ENCODE data around the gene PLCD1. TPM values are rescaled to one million over a fixed set of nuclear protein-coding genes. Genes with fewer than 3 reads are reported as not detected.

The PLCD1 gene
- total and polyA plus RNA-seq, 12 donors: 9.7 to 97.3 (median 29.2) TPM

DNA sequence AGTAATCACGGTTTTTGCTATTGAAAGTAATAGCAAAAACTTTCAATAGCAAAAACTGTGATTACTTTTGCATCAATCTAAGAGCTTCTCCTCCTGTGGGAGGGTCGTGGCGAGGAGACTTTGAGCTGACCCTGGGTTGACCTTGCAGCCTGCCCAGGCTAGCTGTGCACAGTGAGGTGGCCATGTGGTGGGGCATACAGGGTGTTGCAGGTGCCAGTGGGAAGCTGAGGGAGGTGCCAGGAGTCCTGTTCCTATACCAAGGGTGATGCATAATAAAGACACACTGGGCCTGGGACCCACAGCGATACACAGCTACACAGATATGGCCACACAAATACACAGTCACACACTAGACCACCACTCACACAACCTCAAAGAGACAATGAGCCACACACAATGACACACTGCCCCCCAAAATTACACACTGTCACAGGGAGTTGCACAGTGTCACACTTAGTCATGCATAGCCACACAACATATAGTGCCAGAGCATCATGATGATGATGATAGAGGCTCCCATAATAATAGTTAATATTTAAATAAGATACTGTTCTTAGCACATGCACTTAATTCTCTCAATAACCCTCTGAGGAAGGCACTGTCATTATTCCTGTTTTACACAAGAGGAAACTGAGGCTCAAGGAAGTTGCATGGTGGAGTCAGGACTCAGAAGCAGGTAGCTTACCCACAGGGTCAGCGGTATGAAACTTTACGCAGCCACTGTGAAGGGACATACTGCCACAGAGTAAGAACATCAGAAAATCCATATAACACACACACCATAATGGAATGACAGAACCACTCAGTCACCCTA, 6.3 kb downstream of the PLCD1 start:
- TF ChIP-seq, protein P1, sequence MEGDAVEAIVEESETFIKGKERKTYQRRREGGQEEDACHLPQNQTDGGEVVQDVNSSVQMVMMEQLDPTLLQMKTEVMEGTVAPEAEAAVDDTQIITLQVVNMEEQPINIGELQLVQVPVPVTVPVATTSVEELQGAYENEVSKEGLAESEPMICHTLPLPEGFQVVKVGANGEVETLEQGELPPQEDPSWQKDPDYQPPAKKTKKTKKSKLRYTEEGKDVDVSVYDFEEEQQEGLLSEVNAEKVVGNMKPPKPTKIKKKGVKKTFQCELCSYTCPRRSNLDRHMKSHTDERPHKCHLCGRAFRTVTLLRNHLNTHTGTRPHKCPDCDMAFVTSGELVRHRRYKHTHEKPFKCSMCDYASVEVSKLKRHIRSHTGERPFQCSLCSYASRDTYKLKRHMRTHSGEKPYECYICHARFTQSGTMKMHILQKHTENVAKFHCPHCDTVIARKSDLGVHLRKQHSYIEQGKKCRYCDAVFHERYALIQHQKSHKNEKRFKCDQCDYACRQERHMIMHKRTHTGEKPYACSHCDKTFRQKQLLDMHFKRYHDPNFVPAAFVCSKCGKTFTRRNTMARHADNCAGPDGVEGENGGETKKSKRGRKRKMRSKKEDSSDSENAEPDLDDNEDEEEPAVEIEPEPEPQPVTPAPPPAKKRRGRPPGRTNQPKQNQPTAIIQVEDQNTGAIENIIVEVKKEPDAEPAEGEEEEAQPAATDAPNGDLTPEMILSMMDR (IDR thresholded peaks at IDR 0.05): no peak
- TF ChIP-seq POLR2A (IDR thresholded peaks at IDR 0.05): no peak
- Histone ChIP-seq H3K9me3 (replicated peaks in 1 of 3) (no peaks in the 10 kb centered on the region), H3K4me3 (peak overlapping the region in 1 of 4 donors; percentile 66), H3K27me3 (no peaks in the 10 kb centered on the region), H3K4me1 (replicated peaks in 1 of 2) (peaks cover 5 to 28% of the 10 kb centered on the region in 2 donors), H3K27ac (peak overlapping the region in 2 of 5 donors; percentile 90 to 94), H3K36me3 (replicated peaks in 1 of 2) (peaks cover 0 to 10% of the 10 kb centered on the region in 2 donors)
- DNase-seq: peak in 1 of 7 donors; percentile 19
- WGBS, 4 donors: 79 to 91% (median 87%) methylated on average over 6 of the region's 6 CpGs
- intact Hi-C loops (cut with DNase I): no loop called here

DNA sequence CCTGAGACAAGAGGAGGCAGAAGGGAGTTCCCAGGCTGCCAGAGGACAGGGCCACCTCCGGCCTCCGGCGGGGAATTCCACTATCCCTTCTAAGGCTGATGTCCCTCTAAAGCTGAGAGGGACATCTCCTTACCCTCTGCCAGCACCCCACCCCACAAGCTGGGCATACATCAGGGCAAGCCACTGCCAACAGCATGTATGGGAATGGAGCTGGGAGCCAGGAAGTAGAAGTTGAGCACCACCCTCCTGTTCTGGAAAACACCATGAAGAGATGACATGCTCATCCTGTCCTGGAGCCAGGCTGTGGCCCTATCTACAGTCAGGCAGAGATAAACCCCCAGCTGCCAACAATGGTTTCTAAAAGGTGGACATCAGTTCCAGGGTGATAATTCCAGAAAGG, 7.1 kb downstream of the PLCD1 start:
- DNase-seq: peak in 2 of 7 donors; percentile 14 to 15
- WGBS, 4 donors: 66 to 88% (median 79%) methylated on average over 3 of the region's 3 CpGs; no CpG with 5 or more reads in 1 of the 4 donors
- Histone ChIP-seq H3K27ac (no peak overlapping the region), H3K9me3 (replicated peaks in 1 of 3) (no peaks in the 10 kb centered on the region), H3K36me3 (replicated peaks in 1 of 2) (peaks cover 0 to 18% of the 10 kb centered on the region in 2 donors), H3K27me3 (no peaks in the 10 kb centered on the region), H3K4me1 (replicated peaks in 1 of 2) (peaks cover 5 to 28% of the 10 kb centered on the region in 2 donors), H3K4me3 (no peak overlapping the region)
- intact Hi-C loops (cut with DNase I): no loop called here
- no peak for TF ChIP-seq POLR2A (IDR thresholded peaks at IDR 0.05)
- TF ChIP-seq, protein P1 (IDR thresholded peaks at IDR 0.05): no peak

GRCh38 chr3:38021196-38021595, 8.2 kb downstream of the PLCD1 start:
- no peak for DNase-seq
- H3K36me3 ChIP-seq (replicated peaks in 1 of 2): peaks cover 0 to 27% of the 10 kb centered on the region in 2 donors
- H3K4me1 ChIP-seq (replicated peaks in 1 of 2): peaks cover 5 to 27% of the 10 kb centered on the region in 2 donors
- H3K27me3 ChIP-seq: no peaks in the 10 kb centered on the region
- no peak for TF ChIP-seq POLR2A (IDR thresholded peaks at IDR 0.05)
- TF ChIP-seq, protein P1 (IDR thresholded peaks at IDR 0.05): no peak
- no peak overlapping the region for H3K27ac ChIP-seq
- 95 to 100% (median 96%) methylated on average over 1 to 4 of the region's 4 CpGs for WGBS, 4 donors
- intact Hi-C loops (cut with DNase I): no loop called here
- no peak overlapping the region for H3K4me3 ChIP-seq
- H3K9me3 ChIP-seq (replicated peaks in 1 of 3): no peaks in the 10 kb centered on the region

DNA sequence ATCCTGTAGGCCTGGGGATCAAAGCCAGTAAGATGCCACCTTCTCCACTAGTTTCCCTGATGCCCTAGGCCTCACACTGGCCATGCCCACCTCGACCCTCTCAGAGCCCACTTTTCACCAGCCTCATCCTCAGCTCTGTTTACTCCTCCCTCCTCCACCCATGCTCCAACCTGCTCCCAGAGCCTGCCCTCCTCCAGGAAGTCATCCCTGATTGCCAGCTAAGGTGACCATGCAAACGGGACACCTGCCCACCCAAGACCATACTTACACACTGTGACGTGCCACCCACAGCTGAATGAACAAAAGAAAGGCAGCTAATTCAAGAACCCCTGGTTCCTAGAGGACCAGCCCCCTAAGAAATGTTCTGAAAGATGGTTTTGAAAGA, 9.1 kb downstream of the PLCD1 start:
- intact Hi-C loops (cut with DNase I): no loop called here
- Histone ChIP-seq H3K36me3 (replicated peaks in 1 of 2) (peaks cover 0 to 36% of the 10 kb centered on the region in 2 donors), H3K4me1 (replicated peaks in 1 of 2) (peaks cover 1 to 19% of the 10 kb centered on the region in 2 donors), H3K9me3 (replicated peaks in 1 of 3) (no peaks in the 10 kb centered on the region), H3K27me3 (no peaks in the 10 kb centered on the region), H3K4me3 (no peak overlapping the region), H3K27ac (no peak overlapping the region)
- TF ChIP-seq POLR2A (IDR thresholded peaks at IDR 0.05): no peak
- TF ChIP-seq, protein P1 (IDR thresholded peaks at IDR 0.05): no peak
- no peak for DNase-seq
- 90 to 93% (median 91%) methylated on average over 3 of the region's 3 CpGs for WGBS, 4 donors
